Fibroblast of lung (primary cell): ENCODE results near the gene PLA2G2F. TPM values are rescaled to one million over a fixed set of nuclear protein-coding genes. Genes with fewer than 3 reads are reported as not detected.

ENCODE experiments used
- DNase-seq, 2 donors: peaks; one replicate each; pipeline versions ENCODE4 v3.0.0 to v3.0.0-alpha.2; 2010; ENCODE audit warnings: low read depth in 2 of 2
- H2AFZ ChIP-seq: 2 replicates; pipeline ENCODE4 v1.5.1; 2012; ENCODE audit warnings: low read length, control low read depth, inconsistent platforms
- H3K27ac ChIP-seq: 2 replicates; pipeline ENCODE4 v1.5.1; 2011; ENCODE audit warnings: low read length, control low read depth; ENCODE audit not compliant: insufficient read depth
- H3K27me3 ChIP-seq: 2 replicates; pipeline ENCODE4 v1.5.1; 2011; ENCODE audit warnings: mild to moderate bottlenecking, low read length; ENCODE audit not compliant: control insufficient read depth, insufficient read depth
- H3K36me3 ChIP-seq: 2 replicates; pipeline ENCODE4 v1.5.1; 2011; ENCODE audit warnings: low read length; ENCODE audit not compliant: control insufficient read depth, insufficient read depth
- H3K4me1 ChIP-seq: 2 replicates; pipeline ENCODE4 v1.5.1; 2011; ENCODE audit warnings: low read length; ENCODE audit not compliant: control insufficient read depth, insufficient read depth; ENCODE audit errors: extremely low read depth
- H3K4me2 ChIP-seq: 2 replicates; pipeline ENCODE4 v1.5.1; 2011; ENCODE audit warnings: low read length, control low read depth; ENCODE audit not compliant: insufficient read depth; ENCODE audit errors: extremely low read depth
- H3K4me3 ChIP-seq, 4 experiments: fragments of 200-600 bp in 1 of 4; sonication (generic) in 1 of 4; replicated peaks in 1 of 4; 2 replicates each; pipeline ENCODE4 v1.5.1; 2011 to 2016; ENCODE audit warnings: low read length in 4 of 4, low read depth in 3 of 4, mild to moderate bottlenecking in 3 of 4, control low read depth in 2 of 4, inconsistent platforms in 1 of 4, mixed read lengths in 1 of 4; ENCODE audit not compliant: insufficient read depth in 1 of 4; ENCODE audit errors: control extremely low read depth in 1 of 4
- H3K79me2 ChIP-seq: 2 replicates; pipeline ENCODE4 v1.5.1; 2012; ENCODE audit warnings: mild to moderate bottlenecking, low read length, inconsistent platforms; ENCODE audit not compliant: control insufficient read depth, insufficient read depth
- H3K9ac ChIP-seq: 2 replicates; pipeline ENCODE4 v1.5.1; 2011; ENCODE audit warnings: mild to moderate bottlenecking, low read length, control low read depth; ENCODE audit not compliant: insufficient read depth
- H3K9me3 ChIP-seq: 2 replicates; pipeline ENCODE4 v1.5.1; 2012; ENCODE audit warnings: low read depth, low read length; ENCODE audit not compliant: control insufficient read depth, insufficient read depth
- H4K20me1 ChIP-seq: 2 replicates; pipeline ENCODE4 v1.5.1; 2011; ENCODE audit warnings: low read length; ENCODE audit not compliant: control insufficient read depth, insufficient read depth; ENCODE audit errors: extremely low read depth
- EZH2 ChIP-seq: IDR thresholded peaks from 2 replicates; pipeline ENCODE4 v1.5.1; 2012; ENCODE audit warnings: low read length, control low read depth, mild to moderate bottlenecking; ENCODE audit errors: missing control alignments
- polyA minus RNA-seq: library from RNA; depleted of rRNA, polyadenylated mRNA; stranded (reverse); fragments of >200 nt; gene quantifications from 2 replicates; pipeline ENCODE4 v1.2.3, GENCODE V29; 2011; ENCODE audit warnings: low replicate concordance
- polyA plus RNA-seq, 2 donors: library from polyadenylated mRNA; depleted of rRNA in 1 of 2; stranded (reverse) in 1 of 2; unstranded in 1 of 2; fragments of >200 nt; gene quantifications; 2 replicates each; pipeline ENCODE4 v1.2.1, GENCODE V29; 2011 to 2012; ENCODE audit warnings: missing spikeins in 1 of 2
- total RNA-seq: library from RNA; depleted of rRNA; stranded (reverse); fragments of >200 nt; gene quantifications from 2 replicates; pipeline ENCODE4 v1.2.1, GENCODE V29; 2014
- TF ChIP-seq, protein P1 (sequence below), 2 donors: IDR thresholded peaks in 1 of 2; conservative IDR thresholded peaks in 1 of 2; 1 replicate in 1 of 2; 2 replicates in 1 of 2; pipeline ENCODE4 v1.5.1; 2011 to 2012; ENCODE audit warnings: low read length in 2 of 2, control low read depth in 1 of 2, inconsistent platforms in 1 of 2, low read depth in 1 of 2, mild to moderate bottlenecking in 1 of 2

Gene PLA2G2F, protein sequence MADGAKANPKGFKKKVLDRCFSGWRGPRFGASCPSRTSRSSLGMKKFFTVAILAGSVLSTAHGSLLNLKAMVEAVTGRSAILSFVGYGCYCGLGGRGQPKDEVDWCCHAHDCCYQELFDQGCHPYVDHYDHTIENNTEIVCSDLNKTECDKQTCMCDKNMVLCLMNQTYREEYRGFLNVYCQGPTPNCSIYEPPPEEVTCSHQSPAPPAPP
- total RNA-seq (not detected in 2 replicates), polyA plus RNA-seq (not detected in 2 replicates), polyA minus RNA-seq (0.12 TPM in 1 of 2 replicates, not detected in the other)
- not detected in 2 replicates for polyA plus RNA-seq (2012)

DNA sequence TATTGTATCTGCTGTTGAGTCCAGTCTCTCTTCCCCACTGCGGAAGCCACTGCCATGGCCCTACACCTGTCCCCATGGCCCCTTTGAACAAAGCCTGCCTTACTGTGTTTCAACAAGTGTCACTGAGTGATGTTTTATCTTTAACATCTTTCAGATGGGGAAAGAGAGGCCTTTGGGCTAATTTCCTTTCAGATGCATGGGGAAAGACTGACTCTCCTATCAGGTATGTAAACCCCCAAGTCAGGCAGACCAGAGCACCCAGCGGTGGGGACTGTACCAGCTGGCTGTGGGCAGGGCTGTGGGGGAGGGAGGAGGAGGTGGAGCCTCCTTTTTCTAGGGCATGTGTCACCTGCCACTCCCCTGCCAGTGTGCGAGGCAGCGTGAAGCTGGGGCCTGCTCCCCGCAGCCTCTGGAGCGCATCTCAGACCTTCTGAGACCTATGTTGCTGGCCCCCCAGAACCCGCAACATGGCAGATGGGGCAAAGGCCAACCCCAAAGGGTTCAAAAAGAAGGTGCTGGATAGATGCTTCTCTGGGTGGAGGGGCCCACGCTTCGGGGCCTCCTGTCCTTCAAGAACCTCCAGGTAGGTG, at the start of gene PLA2G2F:
PLA2G2F (plus strand) TSS at position 363 of the 590 bp plus-strand sequence; CDS start at position 468, 105 bp downstream.
- Histone ChIP-seq H3K9me3 (no peaks in the 10 kb centered on the region), H3K4me2 (no peak within 1 kb of the TSS), H3K9ac (no peak within 1 kb of the TSS), H3K4me3 (no peak within 1 kb of the TSS), H4K20me1 (no peaks in the 10 kb centered on the region), H3K4me1 (no peaks in the 10 kb centered on the region), H3K27ac (no peak within 1 kb of the TSS), H3K79me2 (no peaks in the 10 kb centered on the region), H3K36me3 (no peaks in the 10 kb centered on the region), H3K27me3 (peaks cover 4% of the 10 kb centered on the region), H2AFZ (no peak within 1 kb of the TSS)
- TF ChIP-seq EZH2: no peak
- TF ChIP-seq, protein P1, sequence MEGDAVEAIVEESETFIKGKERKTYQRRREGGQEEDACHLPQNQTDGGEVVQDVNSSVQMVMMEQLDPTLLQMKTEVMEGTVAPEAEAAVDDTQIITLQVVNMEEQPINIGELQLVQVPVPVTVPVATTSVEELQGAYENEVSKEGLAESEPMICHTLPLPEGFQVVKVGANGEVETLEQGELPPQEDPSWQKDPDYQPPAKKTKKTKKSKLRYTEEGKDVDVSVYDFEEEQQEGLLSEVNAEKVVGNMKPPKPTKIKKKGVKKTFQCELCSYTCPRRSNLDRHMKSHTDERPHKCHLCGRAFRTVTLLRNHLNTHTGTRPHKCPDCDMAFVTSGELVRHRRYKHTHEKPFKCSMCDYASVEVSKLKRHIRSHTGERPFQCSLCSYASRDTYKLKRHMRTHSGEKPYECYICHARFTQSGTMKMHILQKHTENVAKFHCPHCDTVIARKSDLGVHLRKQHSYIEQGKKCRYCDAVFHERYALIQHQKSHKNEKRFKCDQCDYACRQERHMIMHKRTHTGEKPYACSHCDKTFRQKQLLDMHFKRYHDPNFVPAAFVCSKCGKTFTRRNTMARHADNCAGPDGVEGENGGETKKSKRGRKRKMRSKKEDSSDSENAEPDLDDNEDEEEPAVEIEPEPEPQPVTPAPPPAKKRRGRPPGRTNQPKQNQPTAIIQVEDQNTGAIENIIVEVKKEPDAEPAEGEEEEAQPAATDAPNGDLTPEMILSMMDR (conservative IDR thresholded peaks at IDR 0.05 in 1 of 2, IDR thresholded peaks at IDR 0.05 in 1 of 2; ENCODE audit: low read depth in 1 of 2, low read length in 2 of 2): no peak
- no peak for DNase-seq

DNA sequence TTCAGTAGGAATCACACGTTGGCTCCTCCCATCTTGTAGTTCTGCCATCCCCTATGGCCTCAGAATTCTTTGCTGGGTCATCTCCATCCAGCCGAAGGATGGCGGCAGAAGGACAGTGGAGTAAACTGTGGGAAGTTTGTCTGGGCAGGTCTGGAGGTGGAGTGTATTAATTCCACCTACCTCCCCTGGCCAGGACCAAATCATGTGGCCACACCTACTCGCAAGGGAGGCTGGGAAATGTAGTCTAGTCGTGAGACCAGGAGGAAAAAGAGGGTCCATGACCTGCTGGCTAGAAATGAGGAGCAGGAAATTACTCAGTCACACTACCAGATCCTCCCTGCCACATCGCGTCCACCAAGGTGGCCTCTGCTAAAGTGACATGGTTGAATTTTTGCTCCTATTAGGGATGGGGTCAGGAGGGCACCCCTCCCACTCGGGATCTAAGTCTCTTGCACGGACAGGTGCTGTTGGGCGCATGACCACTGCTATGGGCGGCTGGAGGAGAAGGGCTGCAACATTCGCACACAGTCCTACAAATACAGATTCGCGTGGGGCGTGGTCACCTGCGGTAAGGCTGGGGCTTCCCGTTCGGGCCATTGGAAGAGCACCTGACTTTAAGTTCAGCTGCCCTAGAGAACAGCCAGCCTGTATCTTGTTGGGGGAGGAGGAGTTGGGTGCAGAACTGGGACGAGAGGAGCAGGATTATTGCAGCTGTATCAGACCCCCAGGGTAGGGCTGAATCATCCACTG, 49.6 kb upstream of the PLA2G2F start:
- Histone ChIP-seq H2AFZ (no peak overlapping the region), H3K4me1 (no peaks in the 10 kb centered on the region), H3K9ac (no peak overlapping the region), H3K79me2 (no peaks in the 10 kb centered on the region), H3K4me3 (no peak overlapping the region), H3K4me2 (no peak overlapping the region), H4K20me1 (no peaks in the 10 kb centered on the region), H3K27ac (no peak overlapping the region), H3K36me3 (no peaks in the 10 kb centered on the region), H3K9me3 (no peaks in the 10 kb centered on the region), H3K27me3 (peaks cover 2% of the 10 kb centered on the region)
- DNase-seq: no peak
- TF ChIP-seq EZH2: no peak
- TF ChIP-seq, protein P1 (conservative IDR thresholded peaks at IDR 0.05 in 1 of 2, IDR thresholded peaks at IDR 0.05 in 1 of 2; ENCODE audit: low read depth in 1 of 2, low read length in 2 of 2): no peak

DNA sequence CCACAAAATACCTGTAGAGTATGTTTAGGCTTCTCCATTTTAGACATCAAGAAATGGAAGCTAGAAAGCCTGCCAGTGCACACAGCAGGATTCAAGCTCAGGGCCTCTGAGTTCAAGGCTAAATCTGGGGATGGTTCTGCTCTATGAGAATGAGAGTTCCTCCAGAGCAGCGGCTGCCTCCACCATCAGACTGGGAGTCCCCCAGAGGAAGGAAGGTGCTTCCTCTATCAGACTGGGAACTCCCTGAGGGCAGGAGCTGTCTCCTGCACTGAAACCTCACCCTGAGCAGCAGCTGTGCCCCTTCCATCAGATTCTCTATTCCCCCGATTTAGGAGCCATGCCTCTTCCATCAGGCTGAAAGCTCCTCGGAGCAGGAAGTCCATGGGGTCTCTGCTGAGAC, 49.0 kb upstream of the PLA2G2F start:
- Histone ChIP-seq H3K4me2 (no peak overlapping the region), H4K20me1 (no peaks in the 10 kb centered on the region), H3K9ac (no peak overlapping the region), H3K4me3 (no peak overlapping the region), H2AFZ (no peak overlapping the region), H3K36me3 (no peaks in the 10 kb centered on the region), H3K27ac (no peak overlapping the region), H3K4me1 (no peaks in the 10 kb centered on the region), H3K27me3 (peaks cover 2% of the 10 kb centered on the region), H3K9me3 (no peaks in the 10 kb centered on the region), H3K79me2 (no peaks in the 10 kb centered on the region)
- DNase-seq: no peak
- no peak for TF ChIP-seq EZH2
- TF ChIP-seq, protein P1 (conservative IDR thresholded peaks at IDR 0.05 in 1 of 2, IDR thresholded peaks at IDR 0.05 in 1 of 2; ENCODE audit: low read depth in 1 of 2, low read length in 2 of 2): no peak
